Spleen (tissue), 11 donors: ENCODE results near the gene TRIM36. TPM values are rescaled to one million over a fixed set of nuclear protein-coding genes. Genes with fewer than 3 reads are reported as not detected.

ENCODE experiments used
- DNase-seq: peaks from one replicate; pipeline ENCODE4 v3.0.0-alpha.2; 2020
- H3K27ac ChIP-seq, 8 donors: fragments of 200-600 bp; sonication (generic) in 7 of 8; 1 replicate in 4 of 8; 2 replicates in 4 of 8; pipeline versions ENCODE4 v1.5.0 to v1.8.0; 2016 to 2021; ENCODE audit warnings: inconsistent platforms in 4 of 8, mild to moderate bottlenecking in 4 of 8, moderate library complexity in 1 of 8
- H3K27me3 ChIP-seq, 7 donors: fragments of 200-600 bp; sonication (generic) in 6 of 7; replicated peaks in 1 of 7; 1 replicate in 4 of 7; 2 replicates in 3 of 7; pipeline versions ENCODE4 v1.5.0 to v1.8.0; 2016 to 2021; ENCODE audit warnings: inconsistent platforms in 3 of 7, mild to moderate bottlenecking in 1 of 7
- H3K36me3 ChIP-seq, 6 donors: fragments of 200-600 bp; sonication (generic) in 5 of 6; 1 replicate in 4 of 6; 2 replicates in 2 of 6; pipeline versions ENCODE4 v1.5.0 to v1.8.0; 2016 to 2021; ENCODE audit warnings: inconsistent platforms in 2 of 6
- H3K4me1 ChIP-seq, 6 donors: fragments of 200-600 bp; sonication (generic) in 5 of 6; 1 replicate in 3 of 6; 2 replicates in 3 of 6; pipeline versions ENCODE4 v1.5.0 to v1.8.0; 2016 to 2021; ENCODE audit warnings: inconsistent platforms in 3 of 6
- H3K4me3 ChIP-seq, 8 donors: fragments of 200-600 bp; sonication (generic) in 7 of 8; 1 replicate in 4 of 8; 2 replicates in 4 of 8; pipeline versions ENCODE4 v1.5.0 to v1.8.0; 2016 to 2021; ENCODE audit warnings: inconsistent platforms in 4 of 8, mild to moderate bottlenecking in 4 of 8, moderate library complexity in 2 of 8
- H3K9me3 ChIP-seq, 8 donors: fragments of 200-600 bp; sonication (generic) in 7 of 8; 1 replicate in 4 of 8; 2 replicates in 4 of 8; pipeline versions ENCODE4 v1.5.0 to v1.8.0; 2016 to 2021; ENCODE audit warnings: inconsistent platforms in 4 of 8
- POLR2A ChIP-seq, 3 donors: fragments of 450-650 bp; IDR thresholded peaks; one replicate each; pipeline ENCODE4 v1.5.1; 2017; ENCODE audit warnings: antibody characterized with exemption in 3 of 3, mild to moderate bottlenecking in 1 of 3
- POLR2AphosphoS5 ChIP-seq, 3 donors: sonication (generic); formaldehyde crosslinking; IDR thresholded peaks; one replicate each; pipeline ENCODE4 v1.5.1; 2017; ENCODE audit warnings: antibody characterized with exemption in 3 of 3
- WGBS, 5 donors: extraction: QIAGEN DNeasy Blood & Tissue Kit in 3 of 5; methylation state at CpG; one replicate each; pipeline versions ENCODE4 v1.1.5 to v1.1.7; 2013 to 2018; 5-methylcytosine and 5-hydroxymethylcytosine counted together
- intact Hi-C: fragments of 100-400 bp; cut with DNase I; formaldehyde crosslinking; loops from one replicate; pipeline ENCODE4 v1.15.0; 2023; ENCODE audit warnings: low total_unique reads
- polyA plus RNA-seq, 3 donors: library from polyadenylated mRNA; stranded (reverse); fragments of 200-250 nt; gene quantifications; one replicate each; pipeline ENCODE4 v1.2.1, GENCODE V29; 2013
- total RNA-seq, 7 donors: library from RNA; depleted of rRNA in 3 of 7; stranded (reverse); fragments of >200 nt in 3 of 7; fragmentation: NEBNext Ultra II Directional in 4 of 7; extraction: Animal tissue kit (Norgen Biotek cat#: 25700) in 4 of 7; gene quantifications; one replicate each; pipeline versions ENCODE4 v1.1.0 to v1.2.1, GENCODE V29; 2016 to 2021
- TF ChIP-seq, protein P1 (sequence below), 11 experiments: fragments of 200-600 bp in 7 of 11; fragments of 450-650 bp in 4 of 11; sonication (generic) in 4 of 11; IDR thresholded peaks in 8 of 11; conservative IDR thresholded peaks in 3 of 11; 1 replicate in 7 of 11; 2 replicates in 4 of 11; pipeline versions ENCODE4 v1.4.0 to v1.8.0; 2016 to 2021; ENCODE audit warnings: antibody characterized with exemption in 11 of 11, inconsistent platforms in 4 of 11, mild to moderate bottlenecking in 1 of 11
- donor health status: healthy with polysubstance abuse.
- donor health status: DM: no; HTN: no; CAD: no; lungs with moderate emphysema.
- donor health status: DM: no; HTN: no; CAD: no.
- donor health status: Bipolar disorder and iron deficiency.
- donor health status: healthy.
- donor health status: DM: no; HTN: no; CAD: no.
- donor health status: DM: yes; HTN: yes; CAD: no.

The TRIM36 gene
- total and polyA plus RNA-seq, 10 donors, result 0.18 to 6.3 (median 1.6) TPM

- H3K27ac ChIP-seq, result no peak overlapping the region
- no peak overlapping the region for H3K4me3 ChIP-seq
- no peaks in the 10 kb centered on the region for H3K27me3 ChIP-seq
- no peaks in the 10 kb centered on the region for H3K4me1 ChIP-seq
- no peak for TF ChIP-seq POLR2AphosphoS5 (IDR thresholded peaks at IDR 0.05)
- TF ChIP-seq, protein P1, sequence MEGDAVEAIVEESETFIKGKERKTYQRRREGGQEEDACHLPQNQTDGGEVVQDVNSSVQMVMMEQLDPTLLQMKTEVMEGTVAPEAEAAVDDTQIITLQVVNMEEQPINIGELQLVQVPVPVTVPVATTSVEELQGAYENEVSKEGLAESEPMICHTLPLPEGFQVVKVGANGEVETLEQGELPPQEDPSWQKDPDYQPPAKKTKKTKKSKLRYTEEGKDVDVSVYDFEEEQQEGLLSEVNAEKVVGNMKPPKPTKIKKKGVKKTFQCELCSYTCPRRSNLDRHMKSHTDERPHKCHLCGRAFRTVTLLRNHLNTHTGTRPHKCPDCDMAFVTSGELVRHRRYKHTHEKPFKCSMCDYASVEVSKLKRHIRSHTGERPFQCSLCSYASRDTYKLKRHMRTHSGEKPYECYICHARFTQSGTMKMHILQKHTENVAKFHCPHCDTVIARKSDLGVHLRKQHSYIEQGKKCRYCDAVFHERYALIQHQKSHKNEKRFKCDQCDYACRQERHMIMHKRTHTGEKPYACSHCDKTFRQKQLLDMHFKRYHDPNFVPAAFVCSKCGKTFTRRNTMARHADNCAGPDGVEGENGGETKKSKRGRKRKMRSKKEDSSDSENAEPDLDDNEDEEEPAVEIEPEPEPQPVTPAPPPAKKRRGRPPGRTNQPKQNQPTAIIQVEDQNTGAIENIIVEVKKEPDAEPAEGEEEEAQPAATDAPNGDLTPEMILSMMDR (IDR thresholded peaks at IDR 0.05 in 8 of 11, conservative IDR thresholded peaks at IDR 0.05 in 3 of 11), result no peak
- no peak for TF ChIP-seq POLR2A (IDR thresholded peaks at IDR 0.05)
- peaks cover 0 to 7% (median 0%) of the 10 kb centered on the region in 6 donors for H3K36me3 ChIP-seq
- H3K9me3 ChIP-seq, result peaks cover 0 to 4% (median 0%) of the 10 kb centered on the region in 8 donors
- no peak for DNase-seq
- intact Hi-C loops, result no loop called here
- 80 to 92% (median 91%) methylated on average over 3 of the region's 3 CpGs for WGBS, 5 donors
Observed at GRCh38 chr5:115196161-115196560, 26.5 kb upstream of the TRIM36 start.

DNA sequence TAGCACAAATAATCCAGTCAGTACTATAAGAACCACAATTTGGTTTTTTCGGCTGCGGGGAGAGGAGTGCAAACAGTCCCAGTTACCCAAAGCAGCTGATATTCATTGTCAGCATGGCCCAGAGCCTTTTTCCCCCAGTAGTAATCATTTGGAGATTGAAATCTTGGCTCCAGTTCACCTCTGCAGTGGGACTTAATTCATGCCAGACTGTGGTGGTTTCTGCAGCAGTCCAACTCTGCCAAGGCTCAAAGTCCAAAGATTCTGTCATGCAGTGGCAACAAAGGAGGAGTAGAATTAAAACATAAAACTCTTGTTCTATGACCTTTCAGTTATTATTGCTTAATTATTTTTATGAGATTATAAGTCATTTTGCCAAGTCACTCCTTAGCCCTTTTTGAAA, 25.0 kb upstream of the TRIM36 start:
- no peak overlapping the region for H3K4me3 ChIP-seq
- TF ChIP-seq POLR2AphosphoS5 (IDR thresholded peaks at IDR 0.05) (no peak), POLR2A (IDR thresholded peaks at IDR 0.05) (no peak)
- TF ChIP-seq, protein P1 (IDR thresholded peaks at IDR 0.05 in 8 of 11, conservative IDR thresholded peaks at IDR 0.05 in 3 of 11), result no peak
- H3K27ac ChIP-seq, result no peak overlapping the region
- H3K4me1 ChIP-seq, result no peaks in the 10 kb centered on the region
- H3K27me3 ChIP-seq, result no peaks in the 10 kb centered on the region
- 96 to 100% (median 100%) methylated on average over 2 of the region's 2 CpGs for WGBS, 5 donors
- DNase-seq, result no peak
- peaks cover 0 to 7% (median 0%) of the 10 kb centered on the region in 6 donors for H3K36me3 ChIP-seq
- H3K9me3 ChIP-seq, result peaks cover 0 to under 1% (median 0%) of the 10 kb centered on the region in 8 donors
- intact Hi-C loops, result no loop called here

DNA sequence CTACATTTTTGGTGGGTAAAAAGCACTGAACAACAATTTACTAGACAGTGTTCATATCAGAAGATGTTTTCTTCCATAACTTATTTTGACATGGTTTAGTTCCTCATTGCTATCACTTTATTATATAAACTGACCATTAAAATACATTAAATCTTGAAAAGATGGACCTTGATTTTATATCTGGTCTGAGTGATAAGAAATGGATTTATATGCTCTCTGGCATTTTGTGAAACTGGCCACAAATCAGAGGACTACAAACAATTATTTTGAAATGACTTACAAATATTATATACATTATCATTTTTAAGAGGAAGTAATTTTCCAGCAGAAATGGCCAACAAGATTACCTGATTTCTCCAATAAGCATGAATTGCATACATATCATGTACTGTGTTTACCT, 23.6 kb upstream of the TRIM36 start:
- DNase-seq, result no peak
- Histone ChIP-seq H3K27me3 (no peaks in the 10 kb centered on the region), H3K4me1 (no peaks in the 10 kb centered on the region), H3K27ac (no peak overlapping the region), H3K36me3 (peaks cover 0 to 7% (median 0%) of the 10 kb centered on the region in 6 donors), H3K4me3 (no peak overlapping the region), H3K9me3 (no peaks in the 10 kb centered on the region)
- intact Hi-C loops, result no loop called here
- no peak for TF ChIP-seq POLR2AphosphoS5 (IDR thresholded peaks at IDR 0.05)
- no peak for TF ChIP-seq POLR2A (IDR thresholded peaks at IDR 0.05)

DNA sequence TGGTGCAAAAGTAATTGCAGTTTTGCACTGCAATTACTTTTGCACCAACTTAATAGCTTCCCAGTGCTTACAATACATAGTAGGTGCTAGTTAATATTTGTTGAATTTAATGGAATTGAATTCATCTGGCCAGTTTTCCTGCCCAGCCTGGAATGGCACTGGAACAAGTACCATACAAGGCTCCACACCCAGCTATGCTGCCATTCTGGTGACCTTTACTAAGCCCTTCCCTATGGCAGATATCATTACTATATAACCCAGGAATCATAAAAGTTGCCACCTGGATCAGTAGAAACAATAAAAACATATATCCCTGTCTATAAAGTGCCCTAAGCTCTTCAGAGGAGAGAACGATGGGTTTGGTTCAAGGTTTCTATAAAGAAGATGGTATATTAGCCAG, 22.4 kb upstream of the TRIM36 start:
- H3K4me1 ChIP-seq, result no peaks in the 10 kb centered on the region
- no peak for TF ChIP-seq POLR2AphosphoS5 (IDR thresholded peaks at IDR 0.05)
- no peak for TF ChIP-seq POLR2A (IDR thresholded peaks at IDR 0.05)
- TF ChIP-seq, protein P1 (IDR thresholded peaks at IDR 0.05 in 8 of 11, conservative IDR thresholded peaks at IDR 0.05 in 3 of 11), result no peak
- intact Hi-C loops, result no loop called here
- no peaks in the 10 kb centered on the region for H3K27me3 ChIP-seq
- no peak for DNase-seq
- no peak overlapping the region for H3K4me3 ChIP-seq
- no peak overlapping the region for H3K27ac ChIP-seq
- peaks cover 0 to 7% (median 0%) of the 10 kb centered on the region in 6 donors for H3K36me3 ChIP-seq
- H3K9me3 ChIP-seq, result no peaks in the 10 kb centered on the region
- WGBS, 5 donors, result 93 to 100% (median 100%) methylated on average over 1 of the region's 1 CpG
